ENCODE data around the gene PAX7.

The PAX7 gene

DNA sequence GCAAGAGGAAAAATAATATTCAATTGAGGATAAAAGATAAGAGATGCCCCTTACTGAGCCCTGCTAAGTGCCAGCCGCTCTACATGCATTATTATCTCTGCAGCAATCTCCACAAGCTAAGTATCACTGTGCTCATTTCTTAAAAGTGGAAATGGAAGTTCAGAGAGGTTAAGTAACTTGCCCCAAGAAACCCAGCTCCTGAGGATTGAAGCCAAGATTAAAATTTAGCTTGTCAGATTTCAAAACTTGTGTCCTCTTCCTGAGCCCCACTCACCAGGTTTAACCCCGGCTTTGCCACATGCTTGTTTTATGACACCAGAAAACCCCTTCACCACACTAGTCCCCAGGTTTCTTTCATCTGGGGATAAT lies 11.2 kb upstream of the PAX7 start:
- no peak for DNase-seq

DNA sequence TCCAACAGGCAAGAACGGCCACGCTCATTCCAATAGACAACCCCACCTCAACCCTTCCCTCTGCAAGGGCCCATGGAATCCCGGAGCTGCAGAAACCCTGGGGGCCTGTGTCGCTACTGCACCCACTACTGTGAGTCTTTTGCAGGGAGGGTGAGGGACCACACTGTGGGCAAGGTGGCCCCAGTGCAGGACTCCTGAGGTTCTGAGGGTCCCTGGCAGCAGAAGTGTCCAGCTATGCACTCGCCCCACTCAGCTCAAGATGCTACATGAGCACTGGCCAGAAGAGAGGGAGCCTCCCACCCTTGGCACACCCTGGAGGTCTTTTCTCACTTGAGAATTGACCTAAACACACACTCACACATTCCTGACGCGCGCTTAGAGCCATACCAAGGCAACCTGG lies 2.1 kb upstream of the PAX7 start:
- DNase-seq: no peak

DNA sequence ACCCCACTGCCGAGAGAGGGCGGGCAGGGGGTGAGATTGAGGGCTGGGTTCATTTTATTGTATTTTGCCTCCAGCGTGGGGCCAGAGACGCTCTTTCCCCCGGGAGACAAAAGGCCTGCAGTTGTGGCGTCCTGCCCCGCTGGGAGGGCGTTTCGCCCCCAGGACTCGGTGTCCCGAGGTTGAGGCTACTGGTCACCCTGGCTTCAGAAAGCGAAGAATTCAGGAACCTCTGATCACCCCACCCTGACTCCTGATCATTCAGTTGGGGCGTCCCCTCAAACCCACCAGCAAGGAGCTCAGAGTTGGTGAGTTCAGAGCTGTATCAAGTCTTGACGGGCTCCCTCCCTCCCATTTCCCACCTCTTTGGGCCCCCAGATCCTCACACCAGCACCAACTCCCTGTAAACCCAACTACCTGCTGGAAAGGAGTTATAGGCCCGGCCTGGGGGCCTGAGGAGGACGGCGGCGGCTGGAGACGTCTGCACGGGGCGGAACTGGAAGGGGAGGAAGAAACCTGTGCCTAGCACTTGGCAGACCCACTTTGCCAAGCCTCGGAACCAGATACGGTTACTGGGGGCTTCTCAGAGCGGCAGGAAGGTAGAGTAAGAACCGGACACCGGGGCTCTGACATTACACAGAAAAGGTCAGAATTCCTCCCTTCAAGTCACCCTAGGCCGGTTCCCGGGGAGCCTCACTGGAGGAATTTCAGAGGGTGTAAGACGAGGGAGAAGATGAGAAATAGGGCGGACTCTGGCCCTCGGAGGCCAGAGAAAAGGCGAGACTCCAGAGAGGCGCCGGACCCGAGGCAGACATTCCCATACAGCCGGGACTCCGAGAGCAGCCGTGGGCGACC lies 761 bp upstream of the PAX7 start:
- DNase-seq: no peak

DNA sequence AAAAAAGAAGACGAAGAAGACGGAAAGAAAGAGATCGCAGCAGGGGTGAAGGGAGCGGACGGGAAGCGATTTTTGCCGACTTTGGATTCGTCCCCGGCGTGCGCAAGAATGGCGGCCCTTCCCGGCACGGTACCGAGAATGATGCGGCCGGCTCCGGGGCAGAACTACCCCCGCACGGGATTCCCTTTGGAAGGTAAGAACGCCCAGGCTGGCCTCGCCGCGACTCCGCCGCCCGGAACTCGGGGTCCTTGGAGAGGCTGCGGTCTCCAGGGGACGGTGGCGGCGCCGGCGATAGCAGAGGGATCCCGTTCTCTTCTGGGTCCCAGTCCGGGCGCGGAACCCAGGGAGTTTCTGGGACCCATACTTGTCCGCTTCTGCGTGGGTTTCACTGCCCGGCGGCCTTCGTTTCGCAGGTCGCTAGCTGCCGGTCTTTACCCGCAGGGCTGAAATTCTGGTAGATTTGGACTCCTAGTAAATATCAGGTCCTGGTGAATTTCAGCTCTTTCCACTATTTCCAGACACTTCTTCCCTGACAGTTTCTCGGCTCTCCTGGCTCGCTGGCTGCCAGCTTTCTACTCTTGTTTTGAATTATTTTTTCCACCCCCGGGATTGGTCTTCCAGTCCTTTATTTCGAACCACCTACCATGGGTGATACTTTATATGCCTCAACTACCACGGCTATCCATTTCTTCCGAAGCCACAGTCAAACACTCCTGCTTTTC lies 1.0 kb downstream of the PAX7 start:
- DNase-seq: no peak

DNA sequence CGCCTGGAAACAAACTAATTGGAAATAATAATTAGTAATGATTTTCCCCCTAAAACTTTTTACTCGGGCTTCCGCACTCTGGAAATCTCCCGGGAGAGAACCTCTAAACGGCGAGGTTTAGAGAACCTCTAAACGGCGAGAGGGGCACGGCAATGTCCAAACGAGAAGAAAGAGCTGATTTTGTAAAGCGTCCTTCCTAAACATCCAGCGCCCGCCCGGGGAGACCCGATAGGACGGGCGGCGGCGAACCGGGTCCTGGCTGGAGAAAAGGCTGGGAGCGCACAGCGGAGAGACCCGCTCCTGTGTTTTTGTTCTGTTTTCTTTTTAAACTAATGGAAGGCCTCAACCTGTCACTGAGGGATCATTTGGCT lies 1.6 kb downstream of the PAX7 start:
- DNase-seq: no peak

DNA sequence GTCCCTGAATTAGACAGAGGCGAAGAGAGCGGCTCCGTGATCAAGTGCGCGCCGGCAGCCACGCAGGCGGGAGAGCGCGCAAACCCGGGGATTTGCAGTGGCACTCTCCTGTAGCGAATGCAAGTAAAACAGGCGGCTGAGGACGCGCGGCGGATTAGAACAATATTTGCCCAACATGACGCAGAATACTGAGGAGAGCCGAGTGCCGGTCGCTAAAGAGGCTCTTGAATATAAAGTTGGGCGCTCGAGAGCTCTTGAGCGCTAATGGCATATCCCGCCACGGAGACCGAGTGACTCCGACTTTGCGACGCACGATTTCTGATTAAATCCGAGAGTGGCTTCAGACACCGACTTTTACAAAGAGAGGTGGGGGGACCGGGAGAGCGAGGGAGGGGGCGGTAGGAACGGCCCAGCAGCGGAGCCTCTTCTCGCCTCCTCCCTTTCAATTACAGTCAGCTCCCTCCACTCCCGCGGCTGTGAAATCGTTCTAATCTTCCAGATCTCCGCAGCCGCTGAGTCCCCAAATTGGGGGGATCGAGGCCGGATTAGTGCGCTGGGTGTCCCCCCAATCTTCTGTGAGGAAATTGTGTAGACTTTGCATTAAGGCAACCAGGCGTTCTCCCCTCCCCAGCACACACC lies 2.3 kb downstream of the PAX7 start:
- DNase-seq: no peak

DNA sequence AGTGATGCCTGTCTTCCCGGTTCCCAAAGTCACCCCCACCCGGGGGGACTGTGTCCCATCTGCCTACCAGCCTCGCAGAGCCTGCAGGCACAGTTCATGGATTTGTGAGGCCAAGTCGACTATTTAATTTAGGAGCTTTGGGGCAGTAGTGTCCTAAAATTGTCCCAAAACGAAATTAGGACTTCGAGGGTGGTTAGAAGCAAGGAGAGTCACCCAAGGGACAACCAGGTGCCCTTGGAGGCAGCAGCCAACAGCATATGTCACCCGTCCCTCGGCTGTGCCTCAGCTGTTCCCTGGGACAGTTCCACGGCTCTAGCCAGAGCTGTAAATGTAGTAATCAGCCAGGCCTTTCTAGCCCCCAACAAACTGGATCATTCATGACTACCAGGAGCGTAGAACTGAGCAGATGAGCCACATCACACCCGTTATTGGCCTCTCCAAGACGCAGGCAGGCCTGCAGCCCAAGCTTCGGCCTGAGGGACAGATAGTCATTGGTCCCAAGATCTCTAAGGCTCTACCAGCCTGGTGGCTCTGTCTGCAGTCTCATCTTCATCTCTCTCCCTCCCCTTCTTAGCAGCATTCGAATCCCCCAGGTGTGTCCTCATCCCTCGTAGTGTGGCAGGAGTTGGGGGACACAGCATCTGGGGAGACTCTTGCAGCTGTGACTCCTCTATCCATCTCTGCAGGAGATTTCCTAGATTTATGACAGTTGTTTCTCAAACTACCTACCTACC lies 2.9 kb downstream of the PAX7 start:
- DNase-seq: no peak

DNA sequence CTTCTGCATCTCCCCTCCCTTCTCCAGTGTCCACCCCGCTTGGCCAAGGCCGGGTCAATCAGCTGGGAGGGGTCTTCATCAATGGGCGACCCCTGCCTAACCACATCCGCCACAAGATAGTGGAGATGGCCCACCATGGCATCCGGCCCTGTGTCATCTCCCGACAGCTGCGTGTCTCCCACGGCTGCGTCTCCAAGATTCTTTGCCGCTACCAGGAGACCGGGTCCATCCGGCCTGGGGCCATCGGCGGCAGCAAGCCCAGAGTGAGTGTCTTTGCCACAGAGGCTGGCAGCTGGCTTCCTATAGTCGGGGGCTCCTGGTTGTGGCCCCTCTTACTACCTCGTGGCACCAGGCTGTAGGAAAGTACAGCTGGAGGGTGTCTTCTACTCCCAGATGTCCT lies 3.6 kb downstream of the PAX7 start:
- no peak for DNase-seq

DNA sequence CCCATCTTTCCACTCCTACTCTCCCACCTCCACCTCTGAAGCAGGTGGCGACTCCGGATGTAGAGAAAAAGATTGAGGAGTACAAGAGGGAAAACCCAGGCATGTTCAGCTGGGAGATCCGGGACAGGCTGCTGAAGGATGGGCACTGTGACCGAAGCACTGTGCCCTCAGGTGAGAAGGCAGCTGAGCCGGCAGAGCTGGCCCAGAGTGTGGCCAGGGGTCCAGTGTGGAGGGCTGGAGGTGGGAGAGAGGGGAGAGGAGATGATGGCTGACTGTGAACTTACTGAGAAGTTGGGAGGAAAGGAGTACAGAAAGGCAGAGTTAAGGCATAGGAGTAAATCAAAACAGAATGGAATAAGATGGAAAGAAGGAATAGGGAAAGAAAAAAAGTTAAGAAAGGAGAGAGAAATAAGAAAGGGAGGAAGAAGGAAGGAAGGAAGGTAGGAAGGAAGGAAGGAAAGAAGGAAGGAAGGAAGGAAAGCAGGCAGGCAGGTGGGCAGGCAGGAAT lies 4.5 kb downstream of the PAX7 start:
- DNase-seq: no peak

DNA sequence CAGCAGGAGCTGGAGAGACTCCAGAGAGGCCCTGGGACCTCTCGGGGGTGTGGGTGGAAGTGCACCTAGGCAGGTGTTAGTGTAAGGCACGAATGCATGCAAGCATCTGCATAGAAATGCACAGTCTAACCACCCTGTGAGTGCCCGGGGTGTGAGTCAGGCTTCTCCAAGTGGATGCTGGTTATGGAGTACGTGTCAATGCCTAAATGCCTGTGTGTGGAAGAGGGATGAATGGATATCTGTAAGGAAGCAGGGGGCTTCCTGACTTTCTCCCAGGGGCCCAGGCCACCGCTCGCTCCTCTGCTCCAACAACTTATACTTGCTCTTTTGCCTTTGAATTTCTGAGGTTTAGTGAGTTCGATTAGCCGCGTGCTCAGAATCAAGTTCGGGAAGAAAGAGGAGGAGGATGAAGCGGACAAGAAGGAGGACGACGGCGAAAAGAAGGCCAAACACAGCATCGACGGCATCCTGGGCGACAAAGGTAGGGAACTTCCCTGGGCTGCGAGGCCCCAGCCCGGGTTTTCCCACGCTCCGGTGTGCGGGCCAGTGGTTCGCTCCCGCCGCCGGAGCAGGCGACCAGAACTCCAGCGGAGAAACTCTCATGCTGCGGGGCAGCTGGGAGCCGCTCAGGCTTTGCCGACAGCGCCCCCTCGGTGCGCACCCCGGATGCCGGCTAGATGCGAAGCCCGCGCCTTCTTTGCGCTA lies 5.4 kb downstream of the PAX7 start:
- DNase-seq: no peak

DNA sequence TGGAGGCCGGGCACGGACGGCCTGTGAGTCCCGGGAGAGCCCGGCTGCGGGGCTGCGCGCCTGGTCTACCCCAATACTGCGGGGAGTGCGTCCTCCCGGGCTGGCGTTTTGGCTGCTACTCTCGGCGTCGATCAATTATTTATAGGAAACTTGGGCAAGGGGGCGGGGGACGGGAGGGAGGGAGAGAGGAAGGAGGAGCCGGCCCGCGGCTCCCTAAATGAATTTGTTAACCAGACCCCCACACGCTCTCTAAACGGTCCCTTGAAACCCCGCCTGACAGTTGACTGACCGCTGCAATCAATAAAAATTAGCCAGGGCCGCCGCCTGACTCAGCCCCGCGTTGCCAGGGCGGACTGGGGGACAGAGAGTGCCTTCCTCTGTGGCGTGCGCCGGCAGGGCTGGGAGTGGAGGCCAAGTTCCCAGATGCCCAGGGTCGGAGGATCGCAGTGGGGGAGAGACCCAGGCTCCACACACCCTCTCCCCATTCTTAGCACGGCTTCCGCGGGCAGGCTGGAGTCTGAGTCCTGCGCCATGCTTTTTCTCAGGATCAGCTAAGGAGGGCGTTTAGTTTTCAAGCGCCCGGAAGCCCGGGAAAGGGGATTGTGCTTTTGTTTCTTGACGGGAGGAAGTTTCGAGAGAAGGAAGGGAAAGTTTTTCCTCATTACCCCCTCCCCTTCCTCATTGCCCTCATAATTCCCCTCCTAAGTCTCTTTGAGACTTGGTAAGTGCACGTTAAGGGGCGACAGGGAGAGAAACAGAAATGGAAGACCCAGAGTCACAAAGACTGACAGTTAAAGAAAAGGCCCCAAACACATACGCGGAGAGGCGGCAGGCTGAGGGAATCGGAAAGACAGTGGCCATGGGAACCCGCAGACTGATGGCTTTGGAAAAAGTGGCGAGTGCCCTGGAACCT lies 6.2 kb downstream of the PAX7 start:
- no peak for DNase-seq

DNA sequence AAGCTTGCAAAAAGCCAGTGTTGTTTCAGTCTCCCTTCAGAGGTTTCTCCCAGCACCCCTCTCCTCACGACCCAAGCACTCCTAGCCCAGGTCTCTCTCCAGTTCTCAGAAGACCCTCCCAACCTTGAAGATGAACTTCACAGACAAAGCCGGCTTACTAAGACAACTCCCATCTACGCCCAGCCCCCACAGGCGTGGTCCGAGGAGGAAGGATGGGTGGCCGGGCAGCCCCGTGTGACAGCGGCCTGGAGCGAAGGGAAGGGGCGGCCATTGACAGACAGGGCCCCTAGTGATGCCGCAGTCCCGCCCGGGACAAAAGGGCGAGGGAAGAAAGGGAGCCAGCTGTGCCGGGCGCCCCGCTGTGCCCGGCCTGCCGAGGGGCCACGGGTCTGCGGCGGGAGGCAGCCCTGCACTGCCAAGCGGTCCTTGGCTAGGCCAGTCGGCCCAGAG lies 6.9 kb downstream of the PAX7 start:
- no peak for DNase-seq

DNA sequence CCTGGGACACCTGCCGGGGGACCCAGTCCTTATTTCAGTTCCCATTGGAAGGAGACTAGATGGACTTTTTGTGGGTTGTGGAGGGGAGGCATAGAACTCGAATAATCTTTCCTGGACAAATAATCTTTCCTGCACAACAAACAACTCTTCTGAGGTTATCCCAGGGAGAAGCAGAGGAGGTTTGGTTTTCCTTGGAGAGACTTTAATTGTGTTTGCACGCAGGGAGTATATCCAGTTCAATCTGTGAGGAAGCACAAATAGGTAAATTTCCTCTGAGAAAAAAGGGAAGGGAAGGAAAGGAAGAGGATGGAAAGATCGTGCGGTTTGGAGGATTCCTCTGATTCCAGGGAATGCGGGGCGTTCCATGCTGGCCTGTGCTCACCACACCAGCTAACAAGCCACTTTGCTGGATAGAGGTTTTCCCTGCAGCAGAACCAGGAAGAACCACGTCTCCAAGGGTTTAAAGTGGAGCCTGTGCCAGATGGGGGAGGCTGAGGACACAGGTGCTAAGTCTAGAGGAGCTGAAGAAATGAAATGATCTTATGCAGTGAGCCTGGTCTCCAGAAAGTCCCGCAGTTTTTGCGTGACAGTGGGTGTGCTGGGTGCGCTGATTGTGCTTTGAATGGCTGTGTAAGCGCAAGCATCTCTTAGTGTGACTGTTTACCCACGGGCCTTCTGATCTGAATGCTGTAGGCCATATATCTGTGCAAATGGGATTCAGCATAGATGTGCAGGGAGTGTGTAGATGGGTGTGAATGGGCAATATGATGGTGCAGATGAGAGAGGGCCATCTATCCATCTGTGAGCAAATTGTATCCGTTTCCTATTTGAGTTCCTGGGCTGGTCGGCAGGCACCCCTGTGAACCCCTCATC lies 7.6 kb downstream of the PAX7 start:
- no peak for DNase-seq

DNA sequence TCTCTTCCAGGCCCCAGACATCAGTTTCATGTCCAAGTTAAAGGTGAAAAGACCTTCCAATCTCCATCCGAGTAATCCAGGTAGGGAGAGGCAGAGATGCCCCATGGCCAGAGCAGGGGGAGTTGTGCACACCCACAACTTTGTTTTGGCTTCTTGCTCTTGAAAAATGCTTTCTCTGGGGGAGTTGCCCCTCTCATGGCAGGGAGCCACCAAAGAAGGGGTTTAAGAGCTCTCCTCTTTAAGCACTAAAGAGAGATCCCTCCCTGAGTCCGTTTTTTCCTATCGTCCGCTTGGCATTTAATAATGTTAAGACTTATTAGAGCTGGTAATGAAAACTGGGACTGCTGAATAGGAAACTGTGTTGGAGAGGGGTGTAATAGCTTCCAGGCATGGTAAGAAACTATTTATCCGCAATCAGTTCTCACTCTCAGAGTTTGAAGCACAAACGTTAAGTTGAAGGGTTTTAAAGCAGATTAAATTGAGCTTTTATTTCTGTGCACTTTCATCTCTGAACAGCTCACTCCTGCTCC lies 8.3 kb downstream of the PAX7 start:
- no peak for DNase-seq

DNA sequence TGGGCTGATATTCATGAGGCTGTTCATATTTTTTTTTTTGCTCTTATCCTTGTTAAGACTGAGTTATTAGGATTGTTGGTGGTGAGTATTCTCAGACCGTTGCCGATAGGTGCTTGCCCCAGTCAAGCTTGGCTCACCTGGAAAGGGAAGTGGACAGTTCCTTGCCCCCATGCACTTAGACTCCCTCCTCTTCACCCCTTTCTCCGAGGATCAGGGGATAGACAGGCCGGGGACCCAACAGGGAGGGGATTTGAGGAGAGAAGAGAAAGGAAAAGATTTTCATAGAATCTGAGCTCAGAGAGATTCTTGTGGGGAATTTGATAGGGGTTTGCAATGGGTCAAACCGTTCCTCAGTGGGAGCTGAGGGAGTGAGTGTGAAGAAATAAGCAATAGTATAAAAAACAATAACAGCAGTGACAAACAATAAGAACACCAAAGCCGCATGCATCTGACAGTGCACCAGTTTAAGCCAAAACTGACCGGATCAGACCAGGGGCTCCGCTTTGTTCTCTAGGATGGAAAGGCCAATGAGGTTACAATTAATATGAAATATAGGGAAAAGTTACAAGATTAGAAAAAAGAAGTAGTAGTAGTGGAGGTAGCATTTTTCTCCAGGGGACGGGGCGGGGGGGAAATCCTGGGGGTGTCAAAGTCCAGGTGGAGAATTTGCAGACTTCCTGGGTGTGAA lies 8.9 kb downstream of the PAX7 start:
- DNase-seq: no peak

DNA sequence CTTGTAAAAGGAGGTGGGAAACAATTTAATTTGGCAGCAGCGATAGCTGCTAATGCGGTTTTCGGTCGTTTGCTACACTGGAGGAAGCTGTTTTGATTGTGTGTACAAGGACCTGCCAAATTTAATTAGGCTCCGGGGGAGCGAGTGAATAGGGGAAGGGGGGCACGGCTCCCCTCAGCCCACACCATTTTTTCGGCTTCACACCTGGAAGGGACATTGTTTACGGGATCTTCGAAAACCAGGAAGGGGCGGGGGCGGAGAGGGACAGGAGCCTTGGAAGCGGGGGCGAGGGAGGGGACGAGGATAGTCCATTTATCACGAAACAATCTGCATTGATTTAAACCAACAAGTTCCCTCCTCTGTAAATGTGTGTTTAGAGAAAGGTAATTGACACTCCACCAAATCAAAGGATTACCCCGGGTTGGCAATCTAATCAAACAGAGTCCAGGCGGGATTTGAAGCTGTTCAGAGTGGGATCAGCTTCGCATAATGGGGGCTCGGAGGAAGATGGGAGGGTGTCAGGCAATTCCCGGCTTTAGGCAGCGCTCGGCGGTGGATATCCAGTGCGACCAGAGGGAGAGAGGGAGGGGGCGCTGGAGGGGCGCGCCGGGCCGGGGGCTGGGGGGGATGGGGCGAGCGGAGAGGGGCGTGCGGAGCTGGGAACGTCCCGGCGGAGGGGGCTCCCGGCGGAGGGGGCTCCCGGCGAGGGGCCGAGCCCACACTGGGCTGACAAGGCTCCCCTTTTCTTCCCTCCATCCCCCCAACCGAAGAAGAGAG lies 9.8 kb downstream of the PAX7 start:
- no peak for DNase-seq

DNA sequence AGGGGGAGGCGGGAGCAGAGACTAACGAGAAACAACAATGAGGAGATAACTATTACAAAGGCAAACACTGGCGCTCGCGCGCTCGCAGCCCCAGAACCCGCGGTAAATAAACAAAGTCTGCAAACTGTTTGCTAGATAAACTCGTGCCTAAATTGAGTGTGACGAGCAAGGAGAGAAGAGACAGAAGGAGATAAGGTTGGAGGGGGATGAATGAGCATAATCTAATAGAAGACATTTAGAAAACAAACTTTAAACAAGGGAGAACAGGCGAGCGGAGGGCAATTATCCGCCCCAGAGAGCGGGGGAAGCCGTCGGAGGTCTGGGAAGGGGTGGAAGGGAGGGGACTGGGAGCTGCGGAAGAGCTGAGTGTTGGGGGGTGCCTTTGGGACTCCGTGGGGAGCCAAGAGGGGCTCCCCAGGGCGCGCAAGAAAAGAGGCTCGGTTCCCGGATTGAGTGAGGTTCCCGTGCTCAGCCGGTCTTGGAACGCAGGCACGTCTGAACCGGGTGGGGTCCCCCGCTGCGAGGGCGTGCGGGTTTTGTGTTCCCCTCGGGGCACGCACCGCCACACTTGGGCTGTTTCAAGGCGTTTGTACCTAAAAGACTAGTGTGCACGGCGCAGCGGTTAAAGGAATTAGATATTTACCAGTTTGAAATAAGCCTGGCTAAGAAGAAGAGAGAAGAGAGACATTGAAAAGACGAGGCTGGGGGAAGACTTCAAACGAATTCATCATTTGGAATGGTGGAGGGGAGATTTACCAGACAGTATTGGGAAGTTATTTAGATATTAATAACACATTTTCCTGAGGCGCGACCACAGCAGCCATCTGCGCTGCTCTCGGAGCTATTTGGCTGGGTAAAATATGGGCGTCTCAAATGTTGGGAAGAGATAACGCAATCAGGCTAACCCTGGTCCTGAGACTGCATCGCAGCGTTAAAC lies 10.6 kb downstream of the PAX7 start:
- DNase-seq: no peak

Data from NCI-H2171 (cell line).